NOMO-1 treated with DMSO at 0.1 percent for 48 hours (cell line): Measurements from ENCODE around the gene LSM14B.

Experiments
- DNase-seq: peaks from one replicate; lab custom pipeline; 2025; ENCODE audit not compliant: unreplicated experiment; lab: John Stamatoyannopoulos, UW

LSM14B gene

GRCh38 chr20:62132421-62132820 lies 10.1 kb downstream of the LSM14B start:
- DNase-seq: no peak

- DNase-seq: no peak
These were observed 11.0 kb downstream of the LSM14B start for GRCh38 chr20:62133051-62133845.

- DNase-seq: no peak
These were observed 11.6 kb downstream of the LSM14B start for GRCh38 chr20:62133864-62134263.

GRCh38 chr20:62134735-62135231 lies 12.5 kb downstream of the LSM14B start:
- DNase-seq: no peak

GRCh38 chr20:62135573-62136266 lies 13.4 kb downstream of the LSM14B start:
- no peak for DNase-seq

GRCh38 chr20:62136283-62137091 lies 14.2 kb downstream of the LSM14B start:
- peak; percentile 52 for DNase-seq

- DNase-seq: no peak
These were observed 14.8 kb downstream of the LSM14B start for GRCh38 chr20:62137092-62137384.

GRCh38 chr20:62137478-62138203 lies 15.4 kb downstream of the LSM14B start:
- no peak for DNase-seq

- DNase-seq: no peak
These were observed 15.9 kb downstream of the LSM14B start for GRCh38 chr20:62138204-62138543.

- no peak for DNase-seq
These were observed 16.6 kb downstream of the LSM14B start for GRCh38 chr20:62138912-62139311.

GRCh38 chr20:62139636-62140035 lies 17.4 kb downstream of the LSM14B start:
- DNase-seq: no peak

GRCh38 chr20:62141043-62141396 lies 18.7 kb downstream of the LSM14B start:
- DNase-seq: no peak

GRCh38 chr20:62141397-62142251 lies 19.3 kb downstream of the LSM14B start:
- DNase-seq: peak; percentile 9

- no peak for DNase-seq
These were observed 20.2 kb downstream of the LSM14B start for GRCh38 chr20:62142252-62143080.

- peak; percentile 82 for DNase-seq
These were observed 21.0 kb downstream of the LSM14B start, which contains the start of the genes PSMA7 and SS18L1 for GRCh38 chr20:62143081-62143956. Gene PSMA7, minus strand, starts transcription at chr20:62143394. Its CDS starts 91 bp downstream, at chr20:62143303. Gene SS18L1, plus strand, starts transcription at chr20:62143769. Its CDS starts 52 bp downstream, at chr20:62143821.

GRCh38 chr20:62143957-62144825 lies 21.9 kb downstream of the LSM14B start:
- peak; percentile 54 for DNase-seq

GRCh38 chr20:62145688-62146018 lies 23.4 kb downstream of the LSM14B start:
- DNase-seq: no peak
